ENCODE measurements around the gene TMEM234.

TMEM234 gene

DNA sequence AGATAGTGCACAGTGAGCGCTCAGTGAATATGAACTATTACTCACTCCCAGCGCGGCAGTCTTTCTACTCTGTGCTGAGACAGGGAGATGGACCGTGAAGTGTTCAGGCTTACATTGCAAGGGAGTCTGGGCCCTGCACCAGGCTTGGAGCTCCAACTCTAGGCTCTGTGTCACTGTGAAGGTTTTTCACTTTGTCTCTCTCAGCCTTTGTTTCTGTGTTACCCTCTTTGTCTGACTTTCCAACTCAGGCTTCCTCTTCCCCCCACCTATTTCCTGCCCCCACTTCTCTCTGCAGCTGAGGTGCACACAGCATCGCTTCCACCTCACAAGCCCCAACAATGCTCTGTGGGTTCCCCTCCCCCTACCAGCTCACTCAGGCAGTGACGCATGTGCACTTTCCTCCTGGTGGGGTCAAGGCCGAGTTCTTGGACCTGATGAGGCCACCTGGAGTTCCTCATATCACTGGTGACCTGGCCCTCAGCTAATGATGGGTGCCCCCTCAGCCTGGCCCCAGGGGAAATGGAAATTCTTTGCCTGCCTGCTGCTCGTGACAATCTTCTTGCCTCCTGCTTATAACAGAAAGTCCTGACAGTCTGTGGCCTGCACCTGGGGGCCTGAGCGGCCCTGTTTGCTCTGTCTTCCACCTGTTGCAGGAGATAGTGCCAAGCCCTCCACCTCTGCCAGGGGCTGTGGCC is 27.8 kb upstream of the TMEM234 start:
- Histone ChIP-seq H3K27ac (ENCODE audit: low read length) (no peak overlapping the region), H3K4me1 (ENCODE audit: control insufficient read depth, low read depth, low read length) (no peaks in the 10 kb centered on the region), H3K27me3 (ENCODE audit: control insufficient read depth, insufficient read depth, low read length) (no peaks in the 10 kb centered on the region), H3K36me3 (ENCODE audit: control insufficient read depth, low read depth, low read length) (no peaks in the 10 kb centered on the region), H3K9ac (ENCODE audit: low read length) (no peak overlapping the region), H3K4me3 (ENCODE audit: low read length) (no peak overlapping the region), H3K9me3 (ENCODE audit: control insufficient read depth, low read depth, low read length) (no peaks in the 10 kb centered on the region)

GRCh38 chr1:32247983-32248889 is 26.1 kb upstream of the TMEM234 start:
- no peak overlapping the region for H3K27ac ChIP-seq (ENCODE audit: low read length)
- no peaks in the 10 kb centered on the region for H3K36me3 ChIP-seq (ENCODE audit: control insufficient read depth, low read depth, low read length)
- no peaks in the 10 kb centered on the region for H3K9me3 ChIP-seq (ENCODE audit: control insufficient read depth, low read depth, low read length)
- no peak overlapping the region for H3K9ac ChIP-seq (ENCODE audit: low read length)
- no peaks in the 10 kb centered on the region for H3K27me3 ChIP-seq (ENCODE audit: control insufficient read depth, insufficient read depth, low read length)
- H3K4me3 ChIP-seq (ENCODE audit: low read length): peak overlapping the region; percentile 49
- no peaks in the 10 kb centered on the region for H3K4me1 ChIP-seq (ENCODE audit: control insufficient read depth, low read depth, low read length)

DNA sequence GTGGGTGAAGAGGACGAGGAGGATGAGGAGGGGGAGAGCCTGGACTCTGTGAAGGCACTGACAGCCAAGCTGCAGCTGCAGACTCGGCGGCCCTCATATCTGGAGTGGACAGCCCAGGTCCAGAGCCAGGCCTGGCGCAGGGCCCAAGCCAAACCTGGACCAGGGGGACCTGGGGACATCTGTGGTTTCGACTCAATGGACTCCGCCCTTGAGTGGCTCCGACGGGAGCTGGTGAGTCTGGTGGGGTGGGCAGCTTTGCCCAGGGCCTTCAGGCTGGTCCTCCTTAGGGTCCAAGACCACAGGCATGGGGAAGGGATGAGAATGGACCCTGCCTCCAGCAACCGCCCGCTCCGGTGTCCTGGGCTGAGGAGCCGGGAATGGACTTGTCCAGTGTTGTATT is 25.3 kb upstream of the TMEM234 start:
- no peak overlapping the region for H3K27ac ChIP-seq (ENCODE audit: low read length)

GRCh38 chr1:32246888-32247273 is 24.7 kb upstream of the TMEM234 start, which contains the start of gene FAM167B:
Gene FAM167B, plus strand, starts transcription at chr1:32247222. Its CDS starts 200 bp downstream, at chr1:32247422.
- no peaks in the 10 kb centered on the region for H3K9me3 ChIP-seq (ENCODE audit: control insufficient read depth, low read depth, low read length)
- no peaks in the 10 kb centered on the region for H3K36me3 ChIP-seq (ENCODE audit: control insufficient read depth, low read depth, low read length)
- H3K9ac ChIP-seq (ENCODE audit: low read length): no peak within 1 kb of the TSS
- H3K4me3 ChIP-seq (ENCODE audit: low read length): no peak within 1 kb of the TSS
- no peak within 1 kb of the TSS for H3K27ac ChIP-seq (ENCODE audit: low read length)
- H3K4me1 ChIP-seq (ENCODE audit: control insufficient read depth, low read depth, low read length): peaks cover 3% of the 10 kb centered on the region
- no peaks in the 10 kb centered on the region for H3K27me3 ChIP-seq (ENCODE audit: control insufficient read depth, insufficient read depth, low read length)

More for the DNA sequence above, 25.3 kb upstream of the TMEM234 start:
- peaks cover 3% of the 10 kb centered on the region for H3K4me1 ChIP-seq (ENCODE audit: control insufficient read depth, low read depth, low read length)
- H3K27me3 ChIP-seq (ENCODE audit: control insufficient read depth, insufficient read depth, low read length): no peaks in the 10 kb centered on the region
- no peaks in the 10 kb centered on the region for H3K36me3 ChIP-seq (ENCODE audit: control insufficient read depth, low read depth, low read length)
- no peaks in the 10 kb centered on the region for H3K9me3 ChIP-seq (ENCODE audit: control insufficient read depth, low read depth, low read length)
- H3K9ac ChIP-seq (ENCODE audit: low read length): no peak overlapping the region
- H3K4me3 ChIP-seq (ENCODE audit: low read length): no peak overlapping the region

GRCh38 chr1:32242341-32242851 is 20.2 kb upstream of the TMEM234 start:
- Histone ChIP-seq H3K27ac (ENCODE audit: low read length) (no peak overlapping the region), H3K27me3 (ENCODE audit: control insufficient read depth, insufficient read depth, low read length) (no peaks in the 10 kb centered on the region), H3K36me3 (ENCODE audit: control insufficient read depth, low read depth, low read length) (no peaks in the 10 kb centered on the region), H3K4me3 (ENCODE audit: low read length) (no peak overlapping the region), H3K4me1 (ENCODE audit: control insufficient read depth, low read depth, low read length) (peaks cover 9% of the 10 kb centered on the region), H3K9ac (ENCODE audit: low read length) (no peak overlapping the region), H3K9me3 (ENCODE audit: control insufficient read depth, low read depth, low read length) (no peaks in the 10 kb centered on the region)

GRCh38 chr1:32241001-32241763 is 19.0 kb upstream of the TMEM234 start:
- peak overlapping the region; percentile 88 for H3K9ac ChIP-seq (ENCODE audit: low read length)
- no peaks in the 10 kb centered on the region for H3K27me3 ChIP-seq (ENCODE audit: control insufficient read depth, insufficient read depth, low read length)
- H3K36me3 ChIP-seq (ENCODE audit: control insufficient read depth, low read depth, low read length): no peaks in the 10 kb centered on the region
- no peak overlapping the region for H3K27ac ChIP-seq (ENCODE audit: low read length)
- peaks cover 9% of the 10 kb centered on the region for H3K4me1 ChIP-seq (ENCODE audit: control insufficient read depth, low read depth, low read length)
- peak overlapping the region; percentile 86 for H3K4me3 ChIP-seq (ENCODE audit: low read length)
- H3K9me3 ChIP-seq (ENCODE audit: control insufficient read depth, low read depth, low read length): no peaks in the 10 kb centered on the region

- Histone ChIP-seq H3K9ac (ENCODE audit: low read length) (peak overlapping the region; percentile 88), H3K36me3 (ENCODE audit: control insufficient read depth, low read depth, low read length) (no peaks in the 10 kb centered on the region), H3K27me3 (ENCODE audit: control insufficient read depth, insufficient read depth, low read length) (no peaks in the 10 kb centered on the region), H3K4me3 (ENCODE audit: low read length) (peak overlapping the region; percentile 86), H3K27ac (ENCODE audit: low read length) (peak overlapping the region; percentile 77), H3K9me3 (ENCODE audit: control insufficient read depth, low read depth, low read length) (no peaks in the 10 kb centered on the region), H3K4me1 (ENCODE audit: control insufficient read depth, low read depth, low read length) (peaks cover 9% of the 10 kb centered on the region)
Measured at GRCh38 chr1:32240140-32240951, 18.2 kb upstream of the TMEM234 start.

GRCh38 chr1:32239790-32240139 is 17.6 kb upstream of the TMEM234 start:
- Histone ChIP-seq H3K4me3 (ENCODE audit: low read length) (peak overlapping the region; percentile 86), H3K4me1 (ENCODE audit: control insufficient read depth, low read depth, low read length) (peaks cover 9% of the 10 kb centered on the region), H3K9ac (ENCODE audit: low read length) (peak overlapping the region; percentile 88), H3K27me3 (ENCODE audit: control insufficient read depth, insufficient read depth, low read length) (no peaks in the 10 kb centered on the region), H3K36me3 (ENCODE audit: control insufficient read depth, low read depth, low read length) (peaks cover 4% of the 10 kb centered on the region), H3K9me3 (ENCODE audit: control insufficient read depth, low read depth, low read length) (no peaks in the 10 kb centered on the region), H3K27ac (ENCODE audit: low read length) (peak overlapping the region; percentile 77)

DNA sequence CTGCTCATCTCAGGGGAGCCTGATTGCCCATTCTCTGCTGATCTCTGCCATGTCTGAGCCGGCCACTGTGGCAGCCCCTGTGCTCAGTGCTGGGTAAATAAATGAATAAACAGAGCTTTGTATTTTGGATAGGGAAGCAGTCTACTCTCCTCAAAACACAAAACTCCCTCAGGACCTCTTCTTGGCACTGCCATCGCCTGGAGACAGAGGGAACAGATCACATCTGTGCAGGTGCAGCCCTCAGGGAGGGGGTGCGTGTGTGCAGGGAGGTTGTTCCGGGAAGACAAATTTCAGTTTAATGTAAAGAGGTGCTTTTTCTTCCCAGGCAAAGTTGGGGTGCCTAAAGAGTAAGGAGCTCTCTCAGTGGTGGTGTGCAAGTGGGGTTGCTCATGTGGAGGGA is 17.2 kb upstream of the TMEM234 start:
- peaks cover 8% of the 10 kb centered on the region for H3K36me3 ChIP-seq (ENCODE audit: control insufficient read depth, low read depth, low read length)
- no peak overlapping the region for H3K27ac ChIP-seq (ENCODE audit: low read length)
- peak overlapping the region; percentile 88 for H3K9ac ChIP-seq (ENCODE audit: low read length)
- peaks cover 9% of the 10 kb centered on the region for H3K4me1 ChIP-seq (ENCODE audit: control insufficient read depth, low read depth, low read length)
- peak overlapping the region; percentile 86 for H3K4me3 ChIP-seq (ENCODE audit: low read length)
- no peaks in the 10 kb centered on the region for H3K27me3 ChIP-seq (ENCODE audit: control insufficient read depth, insufficient read depth, low read length)
- H3K9me3 ChIP-seq (ENCODE audit: control insufficient read depth, low read depth, low read length): no peaks in the 10 kb centered on the region

- H3K9ac ChIP-seq (ENCODE audit: low read length): no peak overlapping the region
- no peaks in the 10 kb centered on the region for H3K9me3 ChIP-seq (ENCODE audit: control insufficient read depth, low read depth, low read length)
- H3K4me3 ChIP-seq (ENCODE audit: low read length): no peak overlapping the region
- H3K27ac ChIP-seq (ENCODE audit: low read length): no peak overlapping the region
- peaks cover 6% of the 10 kb centered on the region for H3K4me1 ChIP-seq (ENCODE audit: control insufficient read depth, low read depth, low read length)
- H3K36me3 ChIP-seq (ENCODE audit: control insufficient read depth, low read depth, low read length): peaks cover 28% of the 10 kb centered on the region
- no peaks in the 10 kb centered on the region for H3K27me3 ChIP-seq (ENCODE audit: control insufficient read depth, insufficient read depth, low read length)
Measured at GRCh38 chr1:32234792-32235191, 12.6 kb upstream of the TMEM234 start.
